K562 treated with DMSO at 1 percent for 48 hours (cell line): ENCODE measurements around the gene GFRA4. TPM values are rescaled to one million over a fixed set of nuclear protein-coding genes. Genes with fewer than 3 reads are reported as not detected.

Experiments
- total RNA-seq: library from RNA; unstranded; fragments of 300-600 nt; gene quantifications from 2 replicates; pipeline ENCODE4 v1.2.3, GENCODE V29; 2022; ENCODE audit warnings: low replicate concordance; ENCODE audit errors: extremely low read depth

GFRA4 gene
- not detected in 2 replicates for total RNA-seq

DNA sequence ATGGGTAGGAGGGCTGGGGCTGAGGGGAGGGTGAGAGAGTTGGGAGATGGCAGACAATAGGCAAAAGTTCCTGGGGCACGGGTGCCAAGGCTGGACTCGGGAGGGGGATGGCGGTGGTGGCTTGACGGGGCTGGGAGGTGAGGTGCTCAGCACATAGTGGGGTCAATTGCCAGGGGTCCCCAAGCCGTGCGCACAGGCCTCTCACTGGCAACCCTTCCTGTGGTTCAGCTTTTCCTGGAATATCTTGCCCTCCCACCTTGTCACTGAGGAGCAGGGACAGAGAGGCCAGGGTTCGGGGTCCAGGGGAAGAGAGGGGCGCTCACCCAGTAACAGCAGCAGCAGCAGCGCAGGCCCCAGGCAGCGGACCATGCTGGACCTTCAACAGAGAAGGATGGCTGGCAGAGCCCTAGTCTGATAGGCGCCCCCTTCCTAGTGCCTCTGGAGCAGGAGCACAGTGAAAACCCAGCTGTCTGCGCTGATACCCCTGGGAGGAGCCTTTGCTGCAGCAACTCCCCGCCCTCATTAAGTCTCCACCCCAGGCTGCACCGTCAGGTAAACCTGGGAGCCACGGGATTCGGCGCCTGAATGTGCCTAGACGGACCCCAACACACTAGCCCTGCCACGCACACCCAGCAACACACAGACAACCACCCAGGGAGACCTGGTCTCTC lies at the start of gene GFRA4:
Gene GFRA4, minus strand, starts transcription at position 369 of the 671 bp plus-strand sequence. Its CDS starts 0 bp downstream, at position 369.

GRCh38 chr20:3712279-3712873 lies 49.2 kb upstream of the GFRA4 start, which contains the start of gene SIGLEC1:
Gene SIGLEC1, minus strand, starts transcription at chr20:3712600. Its CDS starts 5,472 bp downstream, at chr20:3707128.

GRCh38 chr20:3681931-3682781 lies 19.0 kb upstream of the GFRA4 start, which contains the start of gene ADAM33:
Gene ADAM33, minus strand, starts transcription at chr20:3682010. Its CDS starts 6 bp downstream, at chr20:3682004.

Other genes with a start within 250 kb of the GFRA4 start
- not detected in 2 replicates for gene ATRN, start 192.4 kb downstream of the GFRA4 start, total RNA-seq
- not detected in 2 replicates for gene ADAM33, start 18.6 kb upstream of the GFRA4 start, total RNA-seq
- gene SIGLEC1, start 49.2 kb upstream of the GFRA4 start, total RNA-seq = not detected in 2 replicates
- gene HSPA12B, start 69.3 kb upstream of the GFRA4 start, total RNA-seq = not detected in 2 replicates
- gene ADISSP, start 104.4 kb upstream of the GFRA4 start, total RNA-seq = not detected in 2 replicates
- not detected in 2 replicates for gene SPEF1, start 118.0 kb upstream of the GFRA4 start, total RNA-seq
- gene CENPB, start 123.3 kb upstream of the GFRA4 start, total RNA-seq = 221 TPM in 1 of 2 replicates, not detected in the other
- 204 TPM in 1 of 2 replicates, not detected in the other for gene CDC25B, start 132.9 kb upstream of the GFRA4 start, total RNA-seq
- not detected in 2 replicates for gene AP5S1, start 157.1 kb upstream of the GFRA4 start, total RNA-seq
- gene MAVS, start 183.4 kb upstream of the GFRA4 start, total RNA-seq = not detected in 2 replicates
- gene PANK2, start 226.0 kb upstream of the GFRA4 start, total RNA-seq = not detected in 2 replicates